ENCODE measurements around the gene BCL7A.

BCL7A gene

DNA sequence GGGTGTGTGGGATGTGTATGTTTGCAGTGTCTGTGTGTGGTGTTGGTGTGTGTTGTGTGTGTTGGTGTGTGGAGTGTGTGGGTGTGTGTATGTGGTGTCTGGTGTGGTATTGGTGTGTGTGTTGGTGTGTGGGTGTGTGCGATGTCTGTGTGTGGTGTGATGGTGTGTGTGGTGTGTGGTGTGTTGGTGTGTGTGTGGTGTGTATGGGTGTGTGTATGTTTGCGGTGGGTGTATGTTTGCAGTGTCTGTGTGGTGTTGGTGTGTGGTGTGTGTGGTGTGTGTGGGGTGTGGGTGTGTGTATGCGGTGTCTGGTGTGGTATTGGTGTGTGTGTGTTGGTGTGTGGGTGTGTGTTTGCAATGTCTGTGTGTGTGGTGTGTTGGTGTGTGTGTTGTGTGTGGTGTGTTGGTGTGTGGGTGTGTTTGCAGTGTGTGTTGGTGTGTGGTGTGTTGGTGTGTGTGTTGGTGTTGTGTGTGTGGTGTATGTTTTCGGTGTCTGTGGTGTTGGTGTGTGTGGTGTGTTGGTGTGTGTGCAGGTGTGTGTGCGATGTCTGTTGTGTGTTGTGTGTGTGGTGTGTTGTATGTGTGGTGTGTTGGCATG lies 72.6 kb downstream of the BCL7A start:
- Histone ChIP-seq H3K4me3 (ENCODE audit: low read depth in 1 of 5, low read length in 5 of 5) (no peak overlapping the region), H3K4me1 (ENCODE audit: control insufficient read depth in 5 of 5, insufficient read depth in 5 of 5, low read length in 5 of 5) (peaks cover 8 to 78% (median 52%) of the 10 kb centered on the region in 5 donors), H3K27me3 (ENCODE audit: control insufficient read depth in 5 of 5, insufficient read depth in 4 of 5, low read length in 5 of 5) (no peaks in the 10 kb centered on the region), H3K9ac (ENCODE audit: low read length in 5 of 5) (no peak overlapping the region), H3K36me3 (ENCODE audit: control insufficient read depth in 5 of 5, insufficient read depth in 5 of 5, low read length in 5 of 5) (no peaks in the 10 kb centered on the region), H3K9me3 (ENCODE audit: control insufficient read depth in 5 of 5, low read length in 5 of 5) (no peaks in the 10 kb centered on the region), H3K27ac (ENCODE audit: low read depth, low read length) (no peak overlapping the region)

DNA sequence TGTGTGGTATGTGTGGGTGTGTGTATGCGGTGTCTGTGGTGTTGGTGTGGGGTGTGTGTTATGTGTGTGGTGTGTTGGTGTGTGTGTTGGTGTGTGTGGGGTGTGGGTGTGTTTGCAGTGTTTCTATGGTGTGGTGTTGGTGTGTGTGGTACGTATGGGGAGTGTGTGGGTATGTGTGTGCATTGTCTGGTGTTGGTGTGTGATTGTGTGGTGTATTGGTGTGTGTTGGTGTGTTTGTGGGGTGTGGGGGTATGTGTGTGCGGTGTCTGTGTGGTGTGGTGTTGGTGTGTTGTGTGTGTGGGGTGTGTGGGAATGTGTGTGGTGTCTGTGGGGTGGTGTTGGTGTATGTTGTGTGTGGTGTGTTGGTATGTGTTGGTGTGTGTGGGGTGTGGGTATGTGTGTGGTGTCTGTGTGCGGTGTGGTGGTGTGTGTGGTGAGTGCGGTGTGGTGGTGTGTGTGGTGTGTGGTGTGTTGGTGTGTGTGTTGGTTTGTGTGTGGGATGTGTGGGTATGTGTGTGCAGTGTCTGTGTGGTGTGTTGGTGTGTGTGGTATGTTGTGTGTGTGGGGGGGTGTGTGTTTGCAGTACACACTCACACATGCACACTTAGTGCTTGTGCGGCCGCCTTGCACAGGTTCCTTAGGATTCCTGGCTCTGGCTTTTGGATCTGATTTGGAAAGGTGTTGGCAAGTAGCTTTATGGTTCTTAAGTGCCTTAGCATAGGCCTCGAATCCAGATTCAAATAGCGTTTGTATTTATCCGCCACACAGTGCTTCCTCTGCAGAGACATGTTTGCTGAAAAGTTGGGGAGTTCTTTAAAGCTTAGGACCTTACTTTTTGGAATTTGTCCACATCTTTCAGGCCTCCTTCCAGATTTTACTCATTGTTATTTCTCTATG lies 73.3 kb downstream of the BCL7A start:
- H3K9ac ChIP-seq (ENCODE audit: low read length in 5 of 5): no peak overlapping the region
- H3K4me3 ChIP-seq (ENCODE audit: low read depth in 1 of 5, low read length in 5 of 5): no peak overlapping the region
- no peaks in the 10 kb centered on the region for H3K9me3 ChIP-seq (ENCODE audit: control insufficient read depth in 5 of 5, low read length in 5 of 5)
- no peaks in the 10 kb centered on the region for H3K27me3 ChIP-seq (ENCODE audit: control insufficient read depth in 5 of 5, insufficient read depth in 4 of 5, low read length in 5 of 5)
- H3K36me3 ChIP-seq (ENCODE audit: control insufficient read depth in 5 of 5, insufficient read depth in 5 of 5, low read length in 5 of 5): no peaks in the 10 kb centered on the region
- H3K4me1 ChIP-seq (ENCODE audit: control insufficient read depth in 5 of 5, insufficient read depth in 5 of 5, low read length in 5 of 5): peaks cover 8 to 79% (median 59%) of the 10 kb centered on the region in 5 donors
- H3K27ac ChIP-seq (ENCODE audit: low read depth, low read length): no peak overlapping the region

GRCh38 chr12:122096014-122096413 lies 74.3 kb downstream of the BCL7A start:
- peaks cover 8 to 70% (median 52%) of the 10 kb centered on the region in 5 donors for H3K4me1 ChIP-seq (ENCODE audit: control insufficient read depth in 5 of 5, insufficient read depth in 5 of 5, low read length in 5 of 5)
- no peak overlapping the region for H3K4me3 ChIP-seq (ENCODE audit: low read depth in 1 of 5, low read length in 5 of 5)
- H3K27me3 ChIP-seq (ENCODE audit: control insufficient read depth in 5 of 5, insufficient read depth in 4 of 5, low read length in 5 of 5): no peaks in the 10 kb centered on the region
- H3K36me3 ChIP-seq (ENCODE audit: control insufficient read depth in 5 of 5, insufficient read depth in 5 of 5, low read length in 5 of 5): no peaks in the 10 kb centered on the region
- no peak overlapping the region for H3K27ac ChIP-seq (ENCODE audit: low read depth, low read length)
- H3K9me3 ChIP-seq (ENCODE audit: control insufficient read depth in 5 of 5, low read length in 5 of 5): no peaks in the 10 kb centered on the region
- no peak overlapping the region for H3K9ac ChIP-seq (ENCODE audit: low read length in 5 of 5)

DNA sequence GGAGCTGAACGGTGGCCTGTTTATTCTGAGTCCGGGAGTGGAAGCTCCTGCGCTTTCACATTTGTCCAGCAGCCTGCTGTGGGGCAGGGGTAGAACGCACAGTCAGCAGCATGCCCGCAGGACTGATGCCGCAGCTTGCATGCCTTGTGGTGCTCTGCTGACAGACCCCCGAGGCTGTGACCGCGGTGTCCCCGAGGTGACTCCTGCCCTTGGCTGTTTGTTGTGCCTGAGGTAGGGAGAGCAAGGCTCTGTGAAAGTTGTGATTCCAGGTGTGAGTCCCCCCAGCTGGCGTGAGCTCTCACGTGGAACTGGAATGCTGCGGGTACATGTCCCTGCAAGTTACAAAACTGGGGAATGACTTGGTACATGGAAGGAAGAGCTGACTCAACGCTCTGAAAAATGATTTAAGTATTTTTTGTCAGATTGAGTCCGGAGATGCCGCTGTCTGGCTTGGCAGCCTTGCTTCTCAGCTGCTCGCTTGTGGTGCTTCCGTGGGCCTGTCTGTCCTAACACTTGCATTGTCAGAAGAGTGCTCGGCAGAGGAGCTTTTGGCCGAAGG lies 75.0 kb downstream of the BCL7A start:
- no peak overlapping the region for H3K9ac ChIP-seq (ENCODE audit: low read length in 5 of 5)

GRCh38 chr12:122097584-122097926 lies 75.9 kb downstream of the BCL7A start:
- H3K4me3 ChIP-seq (ENCODE audit: low read depth in 1 of 5, low read length in 5 of 5): no peak overlapping the region
- peaks cover 8 to 60% (median 49%) of the 10 kb centered on the region in 5 donors for H3K4me1 ChIP-seq (ENCODE audit: control insufficient read depth in 5 of 5, insufficient read depth in 5 of 5, low read length in 5 of 5)
- H3K9ac ChIP-seq (ENCODE audit: low read length in 5 of 5): peak overlapping the region in 1 of 5 donors; percentile 19
- peak overlapping the region; percentile 54 for H3K27ac ChIP-seq (ENCODE audit: low read depth, low read length)
- no peaks in the 10 kb centered on the region for H3K36me3 ChIP-seq (ENCODE audit: control insufficient read depth in 5 of 5, insufficient read depth in 5 of 5, low read length in 5 of 5)
- no peaks in the 10 kb centered on the region for H3K27me3 ChIP-seq (ENCODE audit: control insufficient read depth in 5 of 5, insufficient read depth in 4 of 5, low read length in 5 of 5)
- no peaks in the 10 kb centered on the region for H3K9me3 ChIP-seq (ENCODE audit: control insufficient read depth in 5 of 5, low read length in 5 of 5)

More for the DNA sequence above, 75.0 kb downstream of the BCL7A start:
- Histone ChIP-seq H3K36me3 (ENCODE audit: control insufficient read depth in 5 of 5, insufficient read depth in 5 of 5, low read length in 5 of 5) (no peaks in the 10 kb centered on the region), H3K4me3 (ENCODE audit: low read depth in 1 of 5, low read length in 5 of 5) (no peak overlapping the region), H3K27me3 (ENCODE audit: control insufficient read depth in 5 of 5, insufficient read depth in 4 of 5, low read length in 5 of 5) (no peaks in the 10 kb centered on the region), H3K27ac (ENCODE audit: low read depth, low read length) (no peak overlapping the region), H3K9me3 (ENCODE audit: control insufficient read depth in 5 of 5, low read length in 5 of 5) (no peaks in the 10 kb centered on the region), H3K4me1 (ENCODE audit: control insufficient read depth in 5 of 5, insufficient read depth in 5 of 5, low read length in 5 of 5) (peaks cover 8 to 64% (median 46%) of the 10 kb centered on the region in 5 donors)

- peaks cover 8 to 54% (median 50%) of the 10 kb centered on the region in 5 donors for H3K4me1 ChIP-seq (ENCODE audit: control insufficient read depth in 5 of 5, insufficient read depth in 5 of 5, low read length in 5 of 5)
- peak overlapping the region in 3 of 5 donors; percentile 11 to 32 (median 19) for H3K4me3 ChIP-seq (ENCODE audit: low read depth in 1 of 5, low read length in 5 of 5)
- H3K9ac ChIP-seq (ENCODE audit: low read length in 5 of 5): peak overlapping the region in 2 of 5 donors; percentile 19 to 57
These were observed 76.5 kb downstream of the BCL7A start for GRCh38 chr12:122097927-122098756.

GRCh38 chr12:122099280-122099749 lies 77.6 kb downstream of the BCL7A start:
- no peaks in the 10 kb centered on the region for H3K9me3 ChIP-seq (ENCODE audit: control insufficient read depth in 5 of 5, low read length in 5 of 5)
- no peaks in the 10 kb centered on the region for H3K36me3 ChIP-seq (ENCODE audit: control insufficient read depth in 5 of 5, insufficient read depth in 5 of 5, low read length in 5 of 5)
- H3K27me3 ChIP-seq (ENCODE audit: control insufficient read depth in 5 of 5, insufficient read depth in 4 of 5, low read length in 5 of 5): no peaks in the 10 kb centered on the region
- no peak overlapping the region for H3K4me3 ChIP-seq (ENCODE audit: low read depth in 1 of 5, low read length in 5 of 5)
- peaks cover 8 to 54% (median 46%) of the 10 kb centered on the region in 5 donors for H3K4me1 ChIP-seq (ENCODE audit: control insufficient read depth in 5 of 5, insufficient read depth in 5 of 5, low read length in 5 of 5)
- no peak overlapping the region for H3K9ac ChIP-seq (ENCODE audit: low read length in 5 of 5)
- H3K27ac ChIP-seq (ENCODE audit: low read depth, low read length): no peak overlapping the region

More at GRCh38 chr12:122097927-122098756, 76.5 kb downstream of the BCL7A start:
- H3K9me3 ChIP-seq (ENCODE audit: control insufficient read depth in 5 of 5, low read length in 5 of 5): no peaks in the 10 kb centered on the region
- H3K36me3 ChIP-seq (ENCODE audit: control insufficient read depth in 5 of 5, insufficient read depth in 5 of 5, low read length in 5 of 5): no peaks in the 10 kb centered on the region
- H3K27ac ChIP-seq (ENCODE audit: low read depth, low read length): peak overlapping the region; percentile 54
- H3K27me3 ChIP-seq (ENCODE audit: control insufficient read depth in 5 of 5, insufficient read depth in 4 of 5, low read length in 5 of 5): no peaks in the 10 kb centered on the region

DNA sequence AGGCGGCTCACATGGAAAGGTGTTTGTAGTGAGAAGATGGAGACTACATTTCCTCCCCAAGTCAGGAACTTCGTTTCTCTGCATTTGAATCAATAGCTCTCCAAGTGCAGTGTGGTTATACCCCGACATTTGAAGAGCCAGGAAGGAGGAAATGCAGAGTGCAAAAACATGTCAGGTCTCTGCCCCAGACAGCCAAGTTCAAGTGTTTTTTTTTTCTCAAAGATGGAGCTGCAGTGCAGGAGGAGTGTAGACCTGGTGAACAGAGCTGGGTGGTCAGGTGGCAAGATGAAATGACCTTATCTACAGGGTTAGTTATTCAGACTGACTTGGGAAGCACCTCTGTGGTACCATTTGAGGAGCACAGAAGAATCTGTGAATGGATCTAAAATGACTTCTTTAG lies 78.2 kb downstream of the BCL7A start:
- Histone ChIP-seq H3K36me3 (ENCODE audit: control insufficient read depth in 5 of 5, insufficient read depth in 5 of 5, low read length in 5 of 5) (no peaks in the 10 kb centered on the region), H3K27ac (ENCODE audit: low read depth, low read length) (no peak overlapping the region), H3K4me3 (ENCODE audit: low read depth in 1 of 5, low read length in 5 of 5) (no peak overlapping the region), H3K27me3 (ENCODE audit: control insufficient read depth in 5 of 5, insufficient read depth in 4 of 5, low read length in 5 of 5) (no peaks in the 10 kb centered on the region), H3K9ac (ENCODE audit: low read length in 5 of 5) (no peak overlapping the region), H3K9me3 (ENCODE audit: control insufficient read depth in 5 of 5, low read length in 5 of 5) (no peaks in the 10 kb centered on the region), H3K4me1 (ENCODE audit: control insufficient read depth in 5 of 5, insufficient read depth in 5 of 5, low read length in 5 of 5) (peaks cover 8 to 52% (median 48%) of the 10 kb centered on the region in 5 donors)

- peaks cover 8 to 51% (median 47%) of the 10 kb centered on the region in 5 donors for H3K4me1 ChIP-seq (ENCODE audit: control insufficient read depth in 5 of 5, insufficient read depth in 5 of 5, low read length in 5 of 5)
- H3K27me3 ChIP-seq (ENCODE audit: control insufficient read depth in 5 of 5, insufficient read depth in 4 of 5, low read length in 5 of 5): no peaks in the 10 kb centered on the region
- H3K9me3 ChIP-seq (ENCODE audit: control insufficient read depth in 5 of 5, low read length in 5 of 5): no peaks in the 10 kb centered on the region
- no peak overlapping the region for H3K4me3 ChIP-seq (ENCODE audit: low read depth in 1 of 5, low read length in 5 of 5)
- H3K27ac ChIP-seq (ENCODE audit: low read depth, low read length): no peak overlapping the region
- H3K36me3 ChIP-seq (ENCODE audit: control insufficient read depth in 5 of 5, insufficient read depth in 5 of 5, low read length in 5 of 5): no peaks in the 10 kb centered on the region
- no peak overlapping the region for H3K9ac ChIP-seq (ENCODE audit: low read length in 5 of 5)
These were observed 78.9 kb downstream of the BCL7A start for GRCh38 chr12:122100568-122100967.

All from subcutaneous abdominal adipose tissue (tissue), 5 donors.